ENCODE measurements around the gene IL3RA. TPM values are rescaled to one million over a fixed set of nuclear protein-coding genes. Genes with fewer than 3 reads are reported as not detected.
"Not testable (repeated sequence)": the region's sequence is repeated elsewhere in the genome, so short reads cannot be mapped to it uniquely, and the experiment has no call there.

IL3RA gene
- polyA plus RNA-seq, 1 donor (not counting 4 experiments of a cell fraction or from before 2014, with no cell fraction given): not detected

DNA sequence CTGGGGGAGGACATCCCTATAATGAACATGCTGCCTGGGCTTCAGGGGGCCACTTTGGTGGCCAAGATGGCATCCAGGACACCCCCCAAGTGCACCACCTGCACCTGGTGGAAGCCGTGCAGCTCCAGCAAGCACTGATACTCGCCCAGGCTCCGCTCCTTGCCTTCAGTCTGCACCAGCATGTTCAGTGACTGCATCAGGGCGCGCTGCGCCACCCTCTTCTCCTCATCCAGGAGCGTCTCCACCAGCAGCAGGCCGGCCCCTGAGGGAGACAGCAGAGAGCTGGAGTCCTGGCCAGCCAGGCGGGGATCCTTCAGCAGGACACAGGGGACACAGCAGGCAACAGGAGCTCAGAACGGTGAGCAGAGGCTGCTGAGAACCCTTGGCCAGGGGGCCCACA is 66.6 kb downstream of the IL3RA start:
- H2AFZ ChIP-seq (ENCODE audit: control insufficient read depth, low read length): no peak overlapping the region
- no peak overlapping the region for H3K4me3 ChIP-seq (ENCODE audit: control insufficient read depth in 2 of 3, extremely low read depth in 1 of 3, insufficient read depth in 2 of 3, low read depth in 1 of 3, low read length in 3 of 3)
- H3K27ac ChIP-seq (ENCODE audit: control insufficient read depth, insufficient read depth, low read length): no peak overlapping the region
- no peak for DNase-seq (ENCODE audit: low read depth, low spot score)
- no peaks in the 10 kb centered on the region for H3K27me3 ChIP-seq (ENCODE audit: control insufficient read depth, extremely low read depth, insufficient read depth, low read length)
- no peak overlapping the region for H3K9ac ChIP-seq (ENCODE audit: control insufficient read depth, extremely low read depth, insufficient read depth, low read length)
- H3K9me1 ChIP-seq (ENCODE audit: control insufficient read depth, extremely low read depth, insufficient read depth, low read length): no peaks in the 10 kb centered on the region
- no peak for FAIRE-seq
- TF ChIP-seq, protein P1, sequence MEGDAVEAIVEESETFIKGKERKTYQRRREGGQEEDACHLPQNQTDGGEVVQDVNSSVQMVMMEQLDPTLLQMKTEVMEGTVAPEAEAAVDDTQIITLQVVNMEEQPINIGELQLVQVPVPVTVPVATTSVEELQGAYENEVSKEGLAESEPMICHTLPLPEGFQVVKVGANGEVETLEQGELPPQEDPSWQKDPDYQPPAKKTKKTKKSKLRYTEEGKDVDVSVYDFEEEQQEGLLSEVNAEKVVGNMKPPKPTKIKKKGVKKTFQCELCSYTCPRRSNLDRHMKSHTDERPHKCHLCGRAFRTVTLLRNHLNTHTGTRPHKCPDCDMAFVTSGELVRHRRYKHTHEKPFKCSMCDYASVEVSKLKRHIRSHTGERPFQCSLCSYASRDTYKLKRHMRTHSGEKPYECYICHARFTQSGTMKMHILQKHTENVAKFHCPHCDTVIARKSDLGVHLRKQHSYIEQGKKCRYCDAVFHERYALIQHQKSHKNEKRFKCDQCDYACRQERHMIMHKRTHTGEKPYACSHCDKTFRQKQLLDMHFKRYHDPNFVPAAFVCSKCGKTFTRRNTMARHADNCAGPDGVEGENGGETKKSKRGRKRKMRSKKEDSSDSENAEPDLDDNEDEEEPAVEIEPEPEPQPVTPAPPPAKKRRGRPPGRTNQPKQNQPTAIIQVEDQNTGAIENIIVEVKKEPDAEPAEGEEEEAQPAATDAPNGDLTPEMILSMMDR (optimal IDR thresholded peaks at IDR 0.05 in 1 of 3, IDR thresholded peaks at IDR 0.05 in 1 of 3, conservative IDR thresholded peaks at IDR 0.05 in 1 of 3; ENCODE audit: extremely low read depth in 1 of 3, insufficient read depth in 2 of 3, low read length in 3 of 3): no peak
- TF ChIP-seq EZH2 (IDR thresholded peaks at IDR 0.05; ENCODE audit: low read length): no peak
- no peaks in the 10 kb centered on the region for H3K79me2 ChIP-seq (ENCODE audit: control insufficient read depth, insufficient read depth, low read length)
- dilution Hi-C loops (cut with MboI; ENCODE audit: extremely low pct_ligation_motif_present, low sequenced_read_pairs): no loop called here
- no peaks in the 10 kb centered on the region for H3K4me1 ChIP-seq (ENCODE audit: control insufficient read depth, extremely low read depth, insufficient read depth, low read length)
- no peak overlapping the region for H3K4me2 ChIP-seq (ENCODE audit: control insufficient read depth, extremely low read depth, insufficient read depth, low read depth, low read length)
- peaks cover 12 to 20% of the 10 kb centered on the region in 2 experiments for H3K36me3 ChIP-seq (ENCODE audit: control insufficient read depth in 2 of 2, extremely low read depth in 1 of 2, insufficient read depth in 2 of 2, low read length in 2 of 2)
- no peaks in the 10 kb centered on the region for H4K20me1 ChIP-seq (ENCODE audit: control insufficient read depth, extremely low read depth, insufficient read depth, low read length)
- no peaks in the 10 kb centered on the region for H3K9me3 ChIP-seq (ENCODE audit: control insufficient read depth, low read depth, low read length)

DNA sequence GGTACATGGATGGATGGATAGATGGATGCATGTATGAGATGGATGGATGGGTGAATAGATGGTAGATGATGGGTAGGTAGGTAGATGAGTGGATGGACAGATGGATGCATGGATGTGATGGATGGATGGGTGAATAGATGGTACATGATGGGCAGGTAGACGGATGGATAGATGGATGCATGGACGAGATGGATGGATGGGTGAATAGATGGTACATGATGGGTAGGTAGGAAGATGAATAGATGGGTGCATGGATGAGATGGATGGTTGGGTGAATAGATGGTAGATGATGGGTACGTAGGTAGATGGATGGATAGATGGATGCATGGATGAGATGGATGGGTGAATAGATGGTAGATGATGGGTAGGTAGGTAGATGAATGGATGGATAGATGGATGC is 67.3 kb downstream of the IL3RA start:
- H3K4me2 ChIP-seq (ENCODE audit: control insufficient read depth, extremely low read depth, insufficient read depth, low read depth, low read length); H4K20me1 ChIP-seq (ENCODE audit: control insufficient read depth, extremely low read depth, insufficient read depth, low read length); H3K9me1 ChIP-seq (ENCODE audit: control insufficient read depth, extremely low read depth, insufficient read depth, low read length); H3K27ac ChIP-seq (ENCODE audit: control insufficient read depth, insufficient read depth, low read length); H3K4me3 ChIP-seq (ENCODE audit: control insufficient read depth in 2 of 3, extremely low read depth in 1 of 3, insufficient read depth in 2 of 3, low read depth in 1 of 3, low read length in 3 of 3); H3K9ac ChIP-seq (ENCODE audit: control insufficient read depth, extremely low read depth, insufficient read depth, low read length); FAIRE-seq; dilution Hi-C loops (cut with MboI; ENCODE audit: extremely low pct_ligation_motif_present, low sequenced_read_pairs); H3K79me2 ChIP-seq (ENCODE audit: control insufficient read depth, insufficient read depth, low read length); H3K27me3 ChIP-seq (ENCODE audit: control insufficient read depth, extremely low read depth, insufficient read depth, low read length); H2AFZ ChIP-seq (ENCODE audit: control insufficient read depth, low read length); H3K9me3 ChIP-seq (ENCODE audit: control insufficient read depth, low read depth, low read length); H3K4me1 ChIP-seq (ENCODE audit: control insufficient read depth, extremely low read depth, insufficient read depth, low read length); DNase-seq (ENCODE audit: low read depth, low spot score): not testable (repeated sequence)
- peaks cover 12 to 20% of the 10 kb centered on the region in 2 experiments for H3K36me3 ChIP-seq (ENCODE audit: control insufficient read depth in 2 of 2, extremely low read depth in 1 of 2, insufficient read depth in 2 of 2, low read length in 2 of 2)

GRCh38 chrX:1405769-1406168 is 69.2 kb downstream of the IL3RA start:
- H2AFZ ChIP-seq (ENCODE audit: control insufficient read depth, low read length); FAIRE-seq; H3K4me1 ChIP-seq (ENCODE audit: control insufficient read depth, extremely low read depth, insufficient read depth, low read length); H3K27ac ChIP-seq (ENCODE audit: control insufficient read depth, insufficient read depth, low read length); H3K4me3 ChIP-seq (ENCODE audit: control insufficient read depth in 2 of 3, extremely low read depth in 1 of 3, insufficient read depth in 2 of 3, low read depth in 1 of 3, low read length in 3 of 3); H3K79me2 ChIP-seq (ENCODE audit: control insufficient read depth, insufficient read depth, low read length); H3K9me1 ChIP-seq (ENCODE audit: control insufficient read depth, extremely low read depth, insufficient read depth, low read length); H3K9me3 ChIP-seq (ENCODE audit: control insufficient read depth, low read depth, low read length); H3K4me2 ChIP-seq (ENCODE audit: control insufficient read depth, extremely low read depth, insufficient read depth, low read depth, low read length); H3K27me3 ChIP-seq (ENCODE audit: control insufficient read depth, extremely low read depth, insufficient read depth, low read length); DNase-seq (ENCODE audit: low read depth, low spot score); H3K9ac ChIP-seq (ENCODE audit: control insufficient read depth, extremely low read depth, insufficient read depth, low read length); dilution Hi-C loops (cut with MboI; ENCODE audit: extremely low pct_ligation_motif_present, low sequenced_read_pairs); H4K20me1 ChIP-seq (ENCODE audit: control insufficient read depth, extremely low read depth, insufficient read depth, low read length): not testable (repeated sequence)
- peaks cover 12 to 14% of the 10 kb centered on the region in 2 experiments for H3K36me3 ChIP-seq (ENCODE audit: control insufficient read depth in 2 of 2, extremely low read depth in 1 of 2, insufficient read depth in 2 of 2, low read length in 2 of 2)
